HG03378 (cell line): ENCODE data around the gene ITM2B.
A peak's percentile ranks its signal among the peaks of the same experiment; 100 is the strongest.

ENCODE experiments used
- ATAC-seq: cut with Tn5 transposase; IDR thresholded peaks from one replicate; pipeline ENCODE4 v1.9.1; 2021; ENCODE audit warnings: mild to moderate bottlenecking, moderate library complexity; ENCODE audit not compliant: unreplicated experiment

Gene ITM2B

GRCh38 chr13:48302871-48303358 lies 69.9 kb downstream of the ITM2B start:
- no peak for ATAC-seq

- ATAC-seq: peak; percentile 52
These were observed 70.5 kb downstream of the ITM2B start, which contains the start of gene RB1 for GRCh38 chr13:48303359-48304142. RB1 (plus strand) TSS chr13:48303751; CDS start chr13:48303913, 162 bp downstream.

- peak; percentile 76 for ATAC-seq
These were observed 71.3 kb downstream of the ITM2B start for GRCh38 chr13:48304143-48304876.

DNA sequence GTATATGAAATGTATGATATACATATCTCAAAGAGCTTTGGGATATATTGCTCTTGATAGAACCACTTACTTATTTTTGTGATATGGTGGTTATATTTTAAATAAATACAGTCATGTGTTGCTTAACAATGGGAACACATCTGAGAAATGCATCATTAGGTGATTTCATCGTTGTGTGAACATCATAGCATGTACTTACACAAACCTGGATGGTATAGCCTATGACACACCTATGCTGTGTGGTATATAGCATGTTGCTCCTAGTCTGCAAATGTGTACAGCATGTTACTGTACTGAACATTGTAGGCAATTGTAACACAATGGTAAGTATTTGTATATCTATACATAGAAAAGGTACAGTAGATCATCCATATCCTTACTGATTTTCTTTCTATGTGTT lies 78.2 kb downstream of the ITM2B start:
- no peak for ATAC-seq

- no peak for ATAC-seq
These were observed 83.1 kb downstream of the ITM2B start for GRCh38 chr13:48315969-48316650.

- ATAC-seq: no peak
These were observed 84.0 kb downstream of the ITM2B start for GRCh38 chr13:48316826-48317510.

- no peak for ATAC-seq
These were observed 84.7 kb downstream of the ITM2B start for GRCh38 chr13:48317511-48318376.

DNA sequence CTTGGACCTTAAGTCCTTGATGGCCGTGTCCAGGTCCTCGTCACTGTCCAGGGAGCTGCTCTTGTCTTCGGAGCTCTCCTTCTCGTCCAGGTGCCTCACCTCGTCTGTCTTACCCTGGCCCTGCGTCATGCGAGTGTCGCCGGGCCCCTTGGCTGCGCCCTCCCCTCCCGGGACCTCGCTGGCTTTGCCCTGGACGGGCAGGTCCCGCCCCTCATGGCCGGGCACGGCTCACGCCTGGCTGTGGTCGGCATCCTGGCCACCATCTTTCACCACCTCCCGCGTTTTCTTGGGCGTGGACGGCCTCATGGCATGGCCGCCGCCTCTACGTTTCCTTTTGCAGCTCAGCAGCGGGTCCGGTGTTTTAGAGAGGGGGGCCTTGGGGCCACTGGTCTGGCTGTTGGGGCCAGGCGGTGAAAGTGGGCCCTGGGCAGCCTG lies 85.4 kb downstream of the ITM2B start:
- ATAC-seq: no peak

GRCh38 chr13:48318821-48319511 lies 86.0 kb downstream of the ITM2B start:
- ATAC-seq: no peak
